Measurements from ENCODE around the gene KRT14. TPM values are rescaled to one million over a fixed set of nuclear protein-coding genes. Genes with fewer than 3 reads are reported as not detected.
"Not testable (repeated sequence)": the region's sequence is repeated elsewhere in the genome, so short reads cannot be mapped to it uniquely, and the experiment has no call there.

Gene KRT14
- polyA plus RNA-seq, 1 experiment = 0.11 TPM

- Histone ChIP-seq H3K4me3 (ENCODE audit: low read depth, low read length) (no peak overlapping the region), H3K27me3 (ENCODE audit: control insufficient read depth, insufficient read depth, low read length) (no peaks in the 10 kb centered on the region), H3K36me3 (ENCODE audit: control insufficient read depth, insufficient read depth, low read length) (no peaks in the 10 kb centered on the region)
- CTCF ChIA-PET = interaction anchor here (0.8 to 2.2 kb wide), 2 partner anchors 19 to 80 kb away, joined by 3 to 9 read pairs; no protein-coding TSS in a partner anchor
- POLR2A ChIA-PET = no interaction called here
- TF ChIP-seq CTCF (IDR thresholded peaks at IDR 0.05; ENCODE audit: insufficient read depth, low read depth, low read length) = no peak
- DNase-seq (ENCODE audit: low read depth) = no peak
Observed at GRCh38 chr17:41629316-41629715, 42.6 kb upstream of the KRT14 start.

GRCh38 chr17:41628621-41629255 lies 42.0 kb upstream of the KRT14 start:
- H3K36me3 ChIP-seq (ENCODE audit: control insufficient read depth, insufficient read depth, low read length); H3K27me3 ChIP-seq (ENCODE audit: control insufficient read depth, insufficient read depth, low read length); POLR2A ChIA-PET; H3K4me3 ChIP-seq (ENCODE audit: low read depth, low read length); DNase-seq (ENCODE audit: low read depth): not testable (repeated sequence)
- CTCF ChIA-PET = interaction anchor here (0.8 to 2.2 kb wide), 2 partner anchors 20 to 80 kb away, joined by 3 to 9 read pairs; no protein-coding TSS in a partner anchor

DNA sequence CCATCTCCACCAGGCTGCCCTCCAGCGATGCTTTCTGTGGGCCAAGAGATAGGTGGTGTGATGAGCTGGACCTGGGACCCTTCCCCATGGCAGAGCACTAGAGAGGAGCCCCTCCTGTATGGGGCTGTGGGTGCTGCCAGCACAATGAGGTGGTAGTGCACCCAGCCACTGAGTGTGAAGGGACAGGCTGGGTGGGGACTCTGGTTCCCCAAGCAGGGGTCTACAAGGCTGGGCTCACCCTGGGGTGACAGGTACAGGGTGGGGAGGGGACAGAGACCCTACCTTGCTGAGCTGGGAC lies 41.3 kb upstream of the KRT14 start:
- POLR2A ChIA-PET = not testable (repeated sequence)

GRCh38 chr17:41627316-41628072 lies 40.8 kb upstream of the KRT14 start:
- H3K4me3 ChIP-seq (ENCODE audit: low read depth, low read length) = no peak overlapping the region
- H3K36me3 ChIP-seq (ENCODE audit: control insufficient read depth, insufficient read depth, low read length) = no peaks in the 10 kb centered on the region
- no peak for DNase-seq (ENCODE audit: low read depth)
- H3K27me3 ChIP-seq (ENCODE audit: control insufficient read depth, insufficient read depth, low read length) = no peaks in the 10 kb centered on the region
- ChIA-PET POLR2A (no interaction called here), CTCF (interaction anchor here (0.6 to 1.4 kb wide), 3 partner anchors 19 to 78 kb away, joined by 3 read pairs; no protein-coding TSS in a partner anchor)
- TF ChIP-seq CTCF (IDR thresholded peaks at IDR 0.05; ENCODE audit: insufficient read depth, low read depth, low read length) = no peak

More for the DNA sequence above, 41.3 kb upstream of the KRT14 start:
- H3K36me3 ChIP-seq (ENCODE audit: control insufficient read depth, insufficient read depth, low read length); H3K4me3 ChIP-seq (ENCODE audit: low read depth, low read length); H3K27me3 ChIP-seq (ENCODE audit: control insufficient read depth, insufficient read depth, low read length); DNase-seq (ENCODE audit: low read depth): not testable (repeated sequence)
- CTCF ChIA-PET = interaction anchor here (1.4 to 2.2 kb wide), 2 partner anchors 21 to 79 kb away, joined by 3 to 9 read pairs; no protein-coding TSS in a partner anchor

GRCh38 chr17:41626914-41627295 lies 40.2 kb upstream of the KRT14 start:
- POLR2A ChIA-PET = not testable (repeated sequence)

DNA sequence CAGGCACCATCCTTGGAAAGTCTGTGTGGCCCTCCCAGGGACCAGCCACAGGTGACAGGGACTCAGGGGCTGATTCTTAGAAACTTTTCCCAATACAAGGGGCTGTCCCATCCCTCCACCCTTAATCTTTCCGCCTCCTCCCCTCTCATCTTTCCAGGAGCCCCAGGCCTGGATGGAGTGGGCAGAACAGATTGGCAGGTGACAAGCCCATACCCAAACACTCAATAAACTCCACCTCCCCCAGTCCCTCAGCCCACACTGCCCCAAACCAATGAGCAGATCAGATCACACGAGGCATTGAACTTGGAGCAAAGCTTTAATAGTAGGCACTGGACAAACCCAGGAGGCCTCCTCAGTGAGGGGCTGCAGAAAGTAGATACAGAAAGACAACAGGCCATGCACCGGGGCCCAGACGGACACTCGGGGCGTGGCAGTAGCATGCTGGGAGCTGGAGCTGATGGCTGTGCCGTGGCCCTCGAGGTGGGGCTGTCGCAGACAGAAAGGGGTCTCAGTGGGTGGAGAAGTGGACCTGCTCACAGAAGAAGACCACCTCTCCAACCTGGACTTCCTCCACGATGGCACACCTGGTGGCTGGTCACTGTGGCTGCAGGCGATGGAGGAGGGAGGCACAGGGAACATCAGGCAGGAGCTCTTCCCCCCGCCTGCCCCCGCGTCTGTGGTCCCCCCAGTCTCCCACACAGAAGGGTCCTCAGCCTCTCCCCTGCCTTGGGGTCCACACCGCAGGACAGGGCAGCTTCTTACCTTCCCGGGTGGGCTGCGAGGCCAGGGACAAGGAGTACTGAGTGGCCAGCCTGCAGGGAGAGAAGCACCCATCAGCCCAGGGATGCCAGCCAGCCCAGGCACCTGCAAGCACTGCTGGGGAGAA lies 39.6 kb upstream of the KRT14 start:
- CTCF ChIA-PET = interaction anchor here (0.6 to 1.0 kb wide), 2 partner anchors 24 to 828 kb away, joined by 3 read pairs; no protein-coding TSS in a partner anchor
- H3K27me3 ChIP-seq (ENCODE audit: control insufficient read depth, insufficient read depth, low read length); H3K36me3 ChIP-seq (ENCODE audit: control insufficient read depth, insufficient read depth, low read length); H3K4me3 ChIP-seq (ENCODE audit: low read depth, low read length); POLR2A ChIA-PET; DNase-seq (ENCODE audit: low read depth): not testable (repeated sequence)

More at GRCh38 chr17:41626914-41627295, 40.2 kb upstream of the KRT14 start:
- CTCF ChIA-PET = interaction anchor here (0.6 to 1.4 kb wide), 4 partner anchors 18 to 829 kb away, joined by 3 read pairs; no protein-coding TSS in a partner anchor
- H3K4me3 ChIP-seq (ENCODE audit: low read depth, low read length); H3K27me3 ChIP-seq (ENCODE audit: control insufficient read depth, insufficient read depth, low read length); H3K36me3 ChIP-seq (ENCODE audit: control insufficient read depth, insufficient read depth, low read length); DNase-seq (ENCODE audit: low read depth): not testable (repeated sequence)

GRCh38 chr17:41625602-41626001 lies 38.9 kb upstream of the KRT14 start:
- POLR2A ChIA-PET = no interaction called here
- TF ChIP-seq CTCF (IDR thresholded peaks at IDR 0.05; ENCODE audit: insufficient read depth, low read depth, low read length) = no peak
- DNase-seq (ENCODE audit: low read depth) = no peak

More at GRCh38 chr17:41625602-41626001, 38.9 kb upstream of the KRT14 start:
- no peaks in the 10 kb centered on the region for H3K36me3 ChIP-seq (ENCODE audit: control insufficient read depth, insufficient read depth, low read length)
- H3K27me3 ChIP-seq (ENCODE audit: control insufficient read depth, insufficient read depth, low read length) = no peaks in the 10 kb centered on the region
- no peak overlapping the region for H3K4me3 ChIP-seq (ENCODE audit: low read depth, low read length)
- CTCF ChIA-PET = no interaction called here
